GM10847 (cell line): ENCODE data around the gene ATP2C1.

Source experiments
- POLR2A ChIP-seq: IDR thresholded peaks from 2 replicates; pipeline ENCODE4 v1.6.1; 2011; ENCODE audit not compliant: insufficient read length; ENCODE audit errors: extremely low read depth

Gene ATP2C1

GRCh38 chr3:130979117-130979516, 85.2 kb downstream of the ATP2C1 start:
- TF ChIP-seq POLR2A: no peak

DNA sequence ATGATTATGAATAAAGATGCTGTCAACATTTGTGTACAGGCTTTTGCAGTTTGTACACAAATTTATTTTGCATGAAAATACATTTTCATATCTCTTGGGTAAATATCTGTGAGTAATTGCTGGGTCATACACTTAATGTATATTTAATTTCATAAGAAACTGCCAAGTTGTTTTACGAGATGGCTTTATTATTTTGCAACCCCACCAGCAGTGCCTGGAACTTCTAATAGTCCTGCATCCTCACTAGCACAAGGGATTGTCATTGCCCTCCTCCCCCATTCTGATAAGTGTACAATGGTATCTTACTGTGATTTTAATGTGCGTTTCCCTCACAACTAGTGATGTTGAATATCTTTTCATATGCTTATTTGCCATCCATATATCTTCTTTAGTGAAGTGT, 87.6 kb downstream of the ATP2C1 start:
- TF ChIP-seq POLR2A: no peak

GRCh38 chr3:130990282-130990681, 96.4 kb downstream of the ATP2C1 start:
- TF ChIP-seq POLR2A: no peak

DNA sequence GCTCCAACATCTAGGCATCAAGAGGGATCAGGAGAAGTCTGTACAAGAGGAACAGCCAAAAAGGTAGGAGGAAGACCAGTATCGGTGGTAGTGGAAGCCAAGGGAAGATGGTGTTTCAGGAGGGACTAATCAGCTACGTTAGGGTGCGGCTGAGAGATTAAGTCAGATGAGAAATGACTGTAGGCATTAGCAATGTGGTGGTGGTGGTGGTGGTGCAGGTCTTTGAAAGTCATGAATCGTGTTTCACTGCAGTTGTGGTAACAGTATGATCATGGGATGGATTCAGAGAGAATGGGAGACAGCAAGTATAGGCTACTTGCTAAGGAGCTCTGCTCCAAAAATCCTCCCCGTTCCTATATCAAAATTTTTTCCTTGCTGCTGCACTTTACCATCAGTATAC, 97.2 kb downstream of the ATP2C1 start:
- TF ChIP-seq POLR2A: no peak

DNA sequence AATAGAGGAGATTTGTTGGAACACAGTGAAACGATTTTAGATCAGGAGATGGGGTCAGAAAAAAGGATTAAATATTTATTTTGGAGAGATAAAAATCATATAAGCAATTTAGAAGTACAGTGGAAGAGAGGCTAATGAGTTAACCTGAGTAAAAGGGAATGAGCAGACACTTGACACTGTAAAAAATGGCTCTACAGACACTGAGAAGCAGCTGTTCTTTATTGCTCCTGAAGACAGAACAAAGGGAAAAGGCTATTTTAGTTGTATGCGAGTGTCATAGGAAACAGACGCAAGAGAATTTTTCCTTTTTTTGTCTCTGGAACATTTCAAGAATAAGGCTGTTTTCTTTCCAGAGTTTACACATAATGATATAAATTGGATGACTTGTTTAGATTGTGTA, 98.5 kb downstream of the ATP2C1 start:
- no peak for TF ChIP-seq POLR2A

DNA sequence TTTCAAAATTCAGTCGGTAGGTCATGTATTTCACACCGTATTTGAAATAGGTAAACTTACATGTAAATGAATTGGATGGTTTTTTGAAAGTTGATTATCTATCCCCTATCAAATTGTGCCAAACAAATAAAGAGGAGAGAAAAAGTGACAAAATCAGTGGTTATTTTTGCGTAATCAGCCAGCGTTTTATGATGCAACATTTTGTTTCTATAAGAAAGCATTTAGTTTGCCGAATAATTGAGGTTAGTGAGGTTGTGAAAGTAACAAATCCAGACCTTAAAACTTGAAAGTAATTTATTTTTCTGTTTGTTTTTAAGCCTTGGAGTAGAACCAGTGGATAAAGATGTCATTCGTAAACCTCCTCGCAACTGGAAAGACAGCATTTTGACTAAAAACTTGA, 103.4 kb downstream of the ATP2C1 start:
- TF ChIP-seq POLR2A: no peak

DNA sequence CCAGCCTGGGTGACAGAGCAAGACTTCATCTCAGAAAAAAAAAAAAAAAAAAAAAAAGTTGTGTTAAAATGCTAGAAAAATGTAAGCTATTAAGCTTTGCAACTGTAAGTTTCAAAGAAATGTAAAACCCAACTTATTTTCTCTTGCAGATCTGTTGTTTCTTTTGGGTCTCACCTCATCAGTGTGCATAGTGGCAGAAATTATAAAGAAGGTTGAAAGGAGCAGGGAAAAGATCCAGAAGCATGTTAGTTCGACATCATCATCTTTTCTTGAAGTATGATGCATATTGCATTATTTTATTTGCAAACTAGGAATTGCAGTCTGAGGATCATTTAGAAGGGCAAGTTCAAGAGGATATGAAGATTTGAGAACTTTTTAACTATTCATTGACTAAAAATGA, 107.2 kb downstream of the ATP2C1 start:
- TF ChIP-seq POLR2A: no peak

GRCh38 chr3:131004603-131005002, 110.7 kb downstream of the ATP2C1 start:
- no peak for TF ChIP-seq POLR2A

- TF ChIP-seq POLR2A: no peak
Measured at GRCh38 chr3:131007256-131007655, 113.4 kb downstream of the ATP2C1 start.

GRCh38 chr3:131007782-131008181, 113.9 kb downstream of the ATP2C1 start:
- no peak for TF ChIP-seq POLR2A

DNA sequence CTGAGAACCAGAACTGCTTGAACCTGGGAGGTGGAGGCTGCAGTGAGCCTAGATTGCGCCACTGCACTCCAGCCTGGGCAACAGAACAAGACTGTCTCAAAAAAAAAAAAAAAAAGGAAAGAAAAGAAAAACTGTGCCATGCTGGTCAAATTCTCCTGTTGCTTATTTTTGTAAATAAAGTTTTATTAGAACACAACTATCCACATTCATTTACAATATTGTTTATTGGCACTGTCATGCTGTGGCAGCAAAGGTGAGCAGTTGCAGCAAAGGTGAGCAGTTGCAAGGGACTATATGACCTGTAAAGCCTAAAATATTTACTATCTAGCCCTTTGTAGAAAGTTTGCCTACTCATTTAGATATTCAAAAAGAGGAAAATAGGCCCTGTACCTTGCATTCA, 114.4 kb downstream of the ATP2C1 start:
- TF ChIP-seq POLR2A: no peak

DNA sequence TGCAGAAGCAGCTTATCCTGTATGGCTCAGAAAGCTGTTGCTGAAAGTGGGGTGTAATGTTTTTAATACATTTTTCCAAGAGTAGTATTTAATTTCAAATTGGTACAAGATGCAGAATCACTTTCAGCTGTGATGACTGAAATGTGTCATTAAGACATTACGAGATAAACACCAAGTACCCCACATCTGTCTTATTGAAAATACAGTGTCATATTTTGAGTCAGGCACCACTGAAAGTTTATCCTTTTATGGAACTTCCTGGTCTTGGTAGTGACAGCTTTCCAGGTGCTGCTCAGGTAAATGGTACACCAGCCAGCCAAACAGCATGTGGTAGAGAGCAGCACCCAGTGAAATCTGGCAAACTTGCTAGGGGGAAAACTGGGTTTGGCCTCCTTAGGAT, 115.8 kb downstream of the ATP2C1 start:
- no peak for TF ChIP-seq POLR2A

- no peak for TF ChIP-seq POLR2A
Measured at GRCh38 chr3:131018970-131019369, 125.1 kb downstream of the ATP2C1 start.

GRCh38 chr3:131020122-131020693, 126.3 kb downstream of the ATP2C1 start:
- TF ChIP-seq POLR2A: no peak

DNA sequence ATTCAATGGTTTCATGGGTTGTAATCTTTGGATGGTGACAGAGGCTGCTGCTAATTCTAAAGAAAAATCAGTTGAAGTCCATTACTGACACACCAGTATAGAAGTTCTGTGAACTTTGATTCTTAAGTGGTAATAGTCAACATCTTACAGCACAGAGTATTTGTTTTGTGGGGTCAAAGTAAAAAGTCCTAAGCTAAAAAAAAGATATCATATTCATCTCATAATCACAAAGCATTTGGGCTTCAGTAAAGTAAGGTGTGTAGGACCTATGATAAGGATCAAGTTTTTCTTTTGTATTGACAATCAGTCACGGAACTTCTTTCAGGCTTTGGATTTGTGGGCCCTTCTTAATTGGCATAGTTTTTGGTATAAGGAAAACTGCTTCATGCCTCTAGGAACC, 131.7 kb downstream of the ATP2C1 start:
- no peak for TF ChIP-seq POLR2A

DNA sequence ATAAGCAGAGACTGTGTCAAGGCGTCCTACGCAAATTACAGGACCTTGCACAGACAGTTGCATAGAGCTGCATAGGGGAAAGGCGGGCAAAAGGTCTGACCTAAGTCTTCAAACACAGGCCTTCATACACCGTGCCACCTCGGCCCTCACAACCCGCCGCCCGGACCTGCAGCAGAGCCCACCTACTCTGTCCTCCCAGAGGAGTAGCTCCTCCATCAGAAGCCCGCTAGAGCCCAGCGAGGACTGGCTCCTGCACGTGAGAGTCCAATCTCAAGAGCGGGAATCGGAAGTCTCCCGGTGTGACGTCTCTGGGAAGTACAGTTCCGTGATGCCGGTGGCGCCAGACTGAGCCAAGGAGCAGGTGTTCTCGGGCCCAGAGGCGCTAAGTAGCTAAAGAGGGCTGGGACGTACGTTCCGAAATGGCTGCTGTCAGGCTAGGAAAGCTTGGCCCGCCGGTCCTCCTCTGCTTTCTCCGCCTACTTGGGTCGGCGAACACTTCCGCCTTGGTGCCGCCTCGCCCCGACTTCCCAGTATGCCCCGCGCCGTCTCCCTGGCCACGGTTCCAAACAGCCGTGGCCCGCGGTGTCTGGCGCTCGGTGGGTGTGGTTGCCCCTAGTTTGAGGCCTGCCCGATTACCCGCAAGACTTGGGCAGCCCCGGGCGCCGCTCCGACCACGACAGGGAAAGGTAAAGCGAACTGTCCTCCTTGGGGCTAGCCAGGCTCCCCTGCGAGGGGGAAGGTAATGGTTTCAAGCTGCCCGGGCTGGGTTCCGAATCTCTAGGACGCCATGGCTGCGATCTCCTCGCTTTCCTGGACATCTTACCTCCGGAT, 132.7 kb downstream of the ATP2C1 start, which contains the start of the genes ASTE1 and NEK11:
ASTE1 (minus strand) TSS at position 505 of the 831 bp plus-strand sequence. CDS start 1,519 bp downstream, outside the sequence.
NEK11 (plus strand) TSS at position 557 of the 831 bp plus-strand sequence. CDS start 2,832 bp downstream, outside the sequence.
- TF ChIP-seq POLR2A: peak; percentile 54
